PC-9 (cell line): ENCODE data around the gene COL23A1.

ENCODE experiments used
- EZH2 ChIP-seq: fragments of 200-600 bp; sonication (generic); IDR thresholded peaks from 2 replicates; pipeline ENCODE4 v1.8.0; 2017; ENCODE audit warnings: antibody characterized with exemption, low read depth
- TF ChIP-seq, protein P1 (sequence below): fragments of 200-600 bp; sonication (generic); conservative IDR thresholded peaks from 2 replicates; pipeline ENCODE4 v1.6.1; 2017; ENCODE audit warnings: mixed run types, antibody characterized with exemption, mild to moderate bottlenecking, moderate library complexity

DNA sequence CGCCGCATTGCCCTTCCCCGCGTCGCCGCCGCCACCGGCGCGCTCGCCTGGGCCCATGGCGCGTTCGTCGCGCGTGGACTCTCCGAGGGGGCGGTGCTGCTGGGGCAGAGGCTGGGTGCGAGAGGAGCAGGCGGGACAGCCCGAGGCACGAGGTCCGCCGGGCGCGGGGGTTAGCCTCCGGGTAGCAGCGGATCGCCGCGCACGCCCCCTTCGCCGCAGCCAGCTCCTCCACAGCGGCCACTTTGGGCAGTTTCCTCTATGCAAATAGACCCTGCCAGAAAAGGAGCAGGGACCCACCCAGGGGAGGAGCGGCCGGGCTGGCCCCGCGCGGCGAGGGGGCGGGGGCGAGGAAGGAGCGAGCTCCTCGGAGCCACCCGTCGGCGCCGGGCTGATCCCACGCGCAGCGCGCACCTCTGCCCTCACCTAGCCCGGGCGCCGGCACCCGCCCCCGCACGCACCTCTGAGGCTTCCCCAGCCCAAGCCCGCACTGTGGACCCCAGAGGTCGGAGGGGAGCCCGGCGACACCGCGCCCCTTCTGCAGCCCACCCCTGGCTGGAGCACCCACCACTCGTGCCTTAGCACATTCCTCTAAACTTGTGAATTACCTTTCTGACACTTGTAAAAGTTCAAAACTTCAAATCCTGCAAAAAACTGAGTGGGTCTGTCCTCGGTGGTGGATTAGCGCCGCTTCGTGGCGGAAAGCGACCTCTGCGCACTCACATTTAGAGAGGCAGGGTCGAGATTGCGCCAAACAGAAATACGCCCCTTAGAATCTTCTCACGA, at the start of gene COL23A1:
- TF ChIP-seq, protein P1, sequence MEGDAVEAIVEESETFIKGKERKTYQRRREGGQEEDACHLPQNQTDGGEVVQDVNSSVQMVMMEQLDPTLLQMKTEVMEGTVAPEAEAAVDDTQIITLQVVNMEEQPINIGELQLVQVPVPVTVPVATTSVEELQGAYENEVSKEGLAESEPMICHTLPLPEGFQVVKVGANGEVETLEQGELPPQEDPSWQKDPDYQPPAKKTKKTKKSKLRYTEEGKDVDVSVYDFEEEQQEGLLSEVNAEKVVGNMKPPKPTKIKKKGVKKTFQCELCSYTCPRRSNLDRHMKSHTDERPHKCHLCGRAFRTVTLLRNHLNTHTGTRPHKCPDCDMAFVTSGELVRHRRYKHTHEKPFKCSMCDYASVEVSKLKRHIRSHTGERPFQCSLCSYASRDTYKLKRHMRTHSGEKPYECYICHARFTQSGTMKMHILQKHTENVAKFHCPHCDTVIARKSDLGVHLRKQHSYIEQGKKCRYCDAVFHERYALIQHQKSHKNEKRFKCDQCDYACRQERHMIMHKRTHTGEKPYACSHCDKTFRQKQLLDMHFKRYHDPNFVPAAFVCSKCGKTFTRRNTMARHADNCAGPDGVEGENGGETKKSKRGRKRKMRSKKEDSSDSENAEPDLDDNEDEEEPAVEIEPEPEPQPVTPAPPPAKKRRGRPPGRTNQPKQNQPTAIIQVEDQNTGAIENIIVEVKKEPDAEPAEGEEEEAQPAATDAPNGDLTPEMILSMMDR, result no peak
- TF ChIP-seq EZH2, result no peak
